ENCODE data around the gene PSG4.
"Not testable (repeated sequence)": the region's sequence is repeated elsewhere in the genome, so short reads cannot be mapped to it uniquely, and the experiment has no call there.

PSG4 gene

DNA sequence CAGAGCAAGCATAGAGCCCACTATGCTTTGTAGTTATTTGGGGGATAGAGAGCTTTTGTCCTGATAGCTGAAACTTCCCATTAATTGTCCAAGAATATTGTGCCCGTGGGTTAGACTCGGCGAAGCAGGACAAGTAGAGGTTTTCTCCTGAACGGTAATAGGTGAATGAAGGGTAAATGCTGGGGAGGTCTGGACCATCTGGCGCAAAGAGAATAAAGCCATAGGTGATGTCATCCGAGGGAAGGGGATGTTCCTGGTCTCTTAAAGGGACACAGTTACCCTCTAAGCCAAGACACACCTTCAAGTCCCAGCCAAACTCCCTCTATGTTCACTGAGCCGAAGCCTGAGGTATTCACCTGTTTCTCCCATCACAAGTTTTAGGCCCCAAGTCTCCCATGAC, 11.0 kb downstream of the PSG4 start:
- not testable (repeated sequence) for H2BK12ac ChIP-seq (ENCODE audit: low read length); H2AK5ac ChIP-seq (ENCODE audit: low read length); H3K4me3 ChIP-seq (ENCODE audit: low read depth, low read length); H3K9ac ChIP-seq (ENCODE audit: low read length); H3K18ac ChIP-seq (ENCODE audit: low read length); H3K4me2 ChIP-seq (ENCODE audit: low read length); H3K23ac ChIP-seq (ENCODE audit: low read length); H4K8ac ChIP-seq (ENCODE audit: low read depth, low read length); H3K4me1 ChIP-seq (ENCODE audit: control insufficient read depth in 1 of 2, insufficient read depth in 2 of 2, low read length in 2 of 2); H4K12ac ChIP-seq (ENCODE audit: low read depth, low read length); H2AFZ ChIP-seq (ENCODE audit: insufficient read depth, low read length, poor library complexity); H3K36me3 ChIP-seq (ENCODE audit: control insufficient read depth in 1 of 2, insufficient read depth in 2 of 2, low read length in 2 of 2); H3K14ac ChIP-seq (ENCODE audit: low read length); H3K79me2 ChIP-seq (ENCODE audit: control insufficient read depth, insufficient read depth, low read length, poor library complexity); H2BK120ac ChIP-seq (ENCODE audit: insufficient read depth, low read length, poor library complexity); H2BK5ac ChIP-seq (ENCODE audit: low read depth, low read length, poor library complexity); H3K4ac ChIP-seq (ENCODE audit: low read depth, low read length); H3K9me3 ChIP-seq (ENCODE audit: insufficient read depth, low read depth, low read length); DNase-seq; H3K27me3 ChIP-seq (ENCODE audit: insufficient read depth, low read length); H3K79me1 ChIP-seq (ENCODE audit: low read length); H4K91ac ChIP-seq (ENCODE audit: low read depth, low read length); H3K27ac ChIP-seq (ENCODE audit: low read depth, low read length)
- no CpG with 5 or more reads among the region's 7 CpGs for WGBS (ENCODE audit: extremely low coverage, insufficient coverage, insufficient read length)

DNA sequence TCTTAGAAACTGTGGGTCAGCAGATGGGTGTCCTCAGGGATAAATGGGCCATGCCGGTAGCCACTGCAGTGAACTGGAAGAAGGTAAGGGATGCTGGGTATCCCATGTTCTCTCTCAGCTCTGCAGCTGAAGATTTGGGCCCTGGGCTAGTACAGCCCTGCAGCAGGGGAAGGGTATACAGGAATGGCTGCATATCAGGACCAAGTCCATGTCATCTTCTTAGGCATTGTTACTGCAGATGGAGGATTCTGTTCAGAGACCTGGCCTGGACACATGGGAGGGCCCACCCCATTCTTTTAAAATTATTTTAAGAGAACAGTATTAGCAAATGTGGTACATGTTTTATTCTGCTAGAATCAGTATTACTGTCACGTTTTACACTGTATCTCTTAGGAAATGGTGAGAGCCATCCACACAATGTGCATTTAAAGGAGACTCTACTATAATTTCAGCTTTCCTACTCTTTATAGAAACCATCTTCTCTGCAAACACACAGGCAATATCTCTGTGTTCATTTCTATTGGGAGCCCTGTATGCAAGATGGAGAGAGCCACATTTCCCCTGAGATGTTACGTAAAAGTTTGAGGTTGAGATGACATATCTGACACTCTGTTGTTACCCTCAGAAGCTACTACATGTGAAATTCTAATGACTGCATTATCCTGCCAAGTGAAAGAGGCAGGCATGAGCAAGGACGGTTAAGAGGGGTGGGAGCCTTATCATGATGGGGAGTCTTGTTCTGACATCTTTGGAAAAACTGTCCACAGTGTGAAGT, 12.9 kb downstream of the PSG4 start:
- no CpG with 5 or more reads among the region's 4 CpGs for WGBS (ENCODE audit: extremely low coverage, insufficient coverage, insufficient read length)
- H3K79me1 ChIP-seq (ENCODE audit: low read length); H3K79me2 ChIP-seq (ENCODE audit: control insufficient read depth, insufficient read depth, low read length, poor library complexity); H3K9ac ChIP-seq (ENCODE audit: low read length); H3K4me2 ChIP-seq (ENCODE audit: low read length); H3K14ac ChIP-seq (ENCODE audit: low read length); H4K91ac ChIP-seq (ENCODE audit: low read depth, low read length); H3K4me1 ChIP-seq (ENCODE audit: control insufficient read depth in 1 of 2, insufficient read depth in 2 of 2, low read length in 2 of 2); H2AK5ac ChIP-seq (ENCODE audit: low read length); H3K27me3 ChIP-seq (ENCODE audit: insufficient read depth, low read length); DNase-seq; H2AFZ ChIP-seq (ENCODE audit: insufficient read depth, low read length, poor library complexity); H2BK120ac ChIP-seq (ENCODE audit: insufficient read depth, low read length, poor library complexity); H2BK12ac ChIP-seq (ENCODE audit: low read length); H3K18ac ChIP-seq (ENCODE audit: low read length); H3K23ac ChIP-seq (ENCODE audit: low read length); H3K4ac ChIP-seq (ENCODE audit: low read depth, low read length); H3K27ac ChIP-seq (ENCODE audit: low read depth, low read length); H4K8ac ChIP-seq (ENCODE audit: low read depth, low read length); H4K12ac ChIP-seq (ENCODE audit: low read depth, low read length); H3K4me3 ChIP-seq (ENCODE audit: low read depth, low read length); H2BK5ac ChIP-seq (ENCODE audit: low read depth, low read length, poor library complexity); H3K36me3 ChIP-seq (ENCODE audit: control insufficient read depth in 1 of 2, insufficient read depth in 2 of 2, low read length in 2 of 2): not testable (repeated sequence)
- peaks cover 14% of the 10 kb centered on the region for H3K9me3 ChIP-seq (ENCODE audit: insufficient read depth, low read depth, low read length)

DNA sequence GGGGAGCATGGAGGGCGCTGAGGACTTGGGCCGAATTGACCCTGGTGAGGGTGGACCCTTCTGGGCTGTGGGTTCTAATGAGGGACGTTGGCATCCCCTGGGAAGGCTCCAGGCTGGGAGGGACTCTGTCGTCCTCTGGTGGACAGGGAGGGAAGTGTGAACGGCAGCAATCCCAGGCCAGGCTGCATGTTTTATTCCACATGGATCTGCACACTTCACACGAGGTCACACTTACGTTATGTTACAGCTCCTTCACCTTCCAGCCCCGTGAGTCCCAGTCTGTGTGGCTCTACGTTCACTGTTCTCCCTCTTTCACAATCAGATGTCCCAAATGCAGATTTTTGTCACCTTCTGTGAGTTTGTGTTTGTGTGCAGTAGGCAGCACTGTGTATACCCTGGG, 17.3 kb downstream of the PSG4 start:
- DNase-seq, result peak in 1 of 2 donors; percentile 40
- H4K8ac ChIP-seq (ENCODE audit: low read depth, low read length); H2BK5ac ChIP-seq (ENCODE audit: low read depth, low read length, poor library complexity); H3K4me1 ChIP-seq (ENCODE audit: control insufficient read depth in 1 of 2, insufficient read depth in 2 of 2, low read length in 2 of 2); H2AFZ ChIP-seq (ENCODE audit: insufficient read depth, low read length, poor library complexity); H3K4ac ChIP-seq (ENCODE audit: low read depth, low read length); H3K14ac ChIP-seq (ENCODE audit: low read length); H3K4me3 ChIP-seq (ENCODE audit: low read depth, low read length); H3K27me3 ChIP-seq (ENCODE audit: insufficient read depth, low read length); H4K12ac ChIP-seq (ENCODE audit: low read depth, low read length); H2AK5ac ChIP-seq (ENCODE audit: low read length); H2BK120ac ChIP-seq (ENCODE audit: insufficient read depth, low read length, poor library complexity); H3K4me2 ChIP-seq (ENCODE audit: low read length); H3K9ac ChIP-seq (ENCODE audit: low read length); H3K79me1 ChIP-seq (ENCODE audit: low read length); H3K23ac ChIP-seq (ENCODE audit: low read length); H2BK12ac ChIP-seq (ENCODE audit: low read length); H4K91ac ChIP-seq (ENCODE audit: low read depth, low read length); H3K36me3 ChIP-seq (ENCODE audit: control insufficient read depth in 1 of 2, insufficient read depth in 2 of 2, low read length in 2 of 2); H3K27ac ChIP-seq (ENCODE audit: low read depth, low read length); H3K79me2 ChIP-seq (ENCODE audit: control insufficient read depth, insufficient read depth, low read length, poor library complexity); H3K18ac ChIP-seq (ENCODE audit: low read length): not testable (repeated sequence)
- peaks cover 24% of the 10 kb centered on the region for H3K9me3 ChIP-seq (ENCODE audit: insufficient read depth, low read depth, low read length)
- no CpG with 5 or more reads among the region's 9 CpGs for WGBS (ENCODE audit: extremely low coverage, insufficient coverage, insufficient read length)

DNA sequence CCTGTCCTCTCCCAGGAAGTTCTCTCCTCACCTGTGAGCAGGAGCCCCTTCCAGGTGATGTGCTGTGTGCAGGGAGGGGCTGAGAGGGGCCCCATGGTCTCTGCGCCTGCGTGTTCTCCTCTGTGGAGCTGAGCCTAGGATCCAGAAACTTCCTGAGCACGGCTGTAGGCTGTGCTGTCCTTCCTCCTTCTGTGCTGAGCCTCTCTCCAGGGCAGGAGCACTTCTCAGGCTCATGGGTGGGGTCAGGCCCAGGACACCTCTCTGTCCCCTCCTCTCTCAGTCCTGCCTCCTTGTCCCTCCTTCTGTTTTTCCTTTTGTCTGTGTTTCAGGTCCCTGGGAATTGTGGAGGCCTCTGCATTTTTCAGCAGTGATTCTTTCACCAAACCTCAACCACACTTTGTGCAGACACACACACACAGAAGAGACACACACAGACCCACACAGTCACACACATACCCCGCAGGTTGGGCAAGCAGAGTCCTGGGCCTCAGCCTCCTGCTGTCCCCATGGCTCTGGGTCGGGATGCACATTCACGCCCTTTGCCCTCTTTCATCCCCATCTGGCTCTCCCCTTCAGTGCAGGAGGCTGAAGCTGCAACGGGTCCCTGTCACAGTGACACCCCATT, 19.0 kb downstream of the PSG4 start, which contains the start of gene PSG5:
Gene PSG5 (minus strand): TSS at position 226 of the 625 bp plus-strand sequence. CDS start 131 bp downstream, at position 95.
- H3K18ac ChIP-seq (ENCODE audit: low read length); H2BK12ac ChIP-seq (ENCODE audit: low read length); H4K12ac ChIP-seq (ENCODE audit: low read depth, low read length); H3K27ac ChIP-seq (ENCODE audit: low read depth, low read length); H2AK5ac ChIP-seq (ENCODE audit: low read length); H3K4me1 ChIP-seq (ENCODE audit: control insufficient read depth in 1 of 2, insufficient read depth in 2 of 2, low read length in 2 of 2); H3K27me3 ChIP-seq (ENCODE audit: insufficient read depth, low read length); H3K4me3 ChIP-seq (ENCODE audit: low read depth, low read length); H3K36me3 ChIP-seq (ENCODE audit: control insufficient read depth in 1 of 2, insufficient read depth in 2 of 2, low read length in 2 of 2); H3K79me1 ChIP-seq (ENCODE audit: low read length); H4K8ac ChIP-seq (ENCODE audit: low read depth, low read length); H3K4me2 ChIP-seq (ENCODE audit: low read length); H3K9ac ChIP-seq (ENCODE audit: low read length); H3K79me2 ChIP-seq (ENCODE audit: control insufficient read depth, insufficient read depth, low read length, poor library complexity); H2AFZ ChIP-seq (ENCODE audit: insufficient read depth, low read length, poor library complexity); H4K91ac ChIP-seq (ENCODE audit: low read depth, low read length); H2BK120ac ChIP-seq (ENCODE audit: insufficient read depth, low read length, poor library complexity); H3K4ac ChIP-seq (ENCODE audit: low read depth, low read length); H3K14ac ChIP-seq (ENCODE audit: low read length); H3K23ac ChIP-seq (ENCODE audit: low read length); H2BK5ac ChIP-seq (ENCODE audit: low read depth, low read length, poor library complexity): not testable (repeated sequence)
- peak in 1 of 2 donors; percentile 10 for DNase-seq
- peaks cover 25% of the 10 kb centered on the region for H3K9me3 ChIP-seq (ENCODE audit: insufficient read depth, low read depth, low read length)
- WGBS (ENCODE audit: extremely low coverage, insufficient coverage, insufficient read length), result no CpG with 5 or more reads among the region's 7 CpGs

All from trophoblast cell (in vitro differentiated cells and primary cell).